NCI-H187 (cell line): ENCODE results near the gene PARD3B.

ENCODE experiments used
- DNase-seq, 2 experiments: peaks; one replicate each; lab custom pipeline; 2025; lab: John Stamatoyannopoulos, UW

PARD3B gene

GRCh38 chr2:205138735-205139134 lies 593.5 kb downstream of the PARD3B start:
- DNase-seq, result no peak

DNA sequence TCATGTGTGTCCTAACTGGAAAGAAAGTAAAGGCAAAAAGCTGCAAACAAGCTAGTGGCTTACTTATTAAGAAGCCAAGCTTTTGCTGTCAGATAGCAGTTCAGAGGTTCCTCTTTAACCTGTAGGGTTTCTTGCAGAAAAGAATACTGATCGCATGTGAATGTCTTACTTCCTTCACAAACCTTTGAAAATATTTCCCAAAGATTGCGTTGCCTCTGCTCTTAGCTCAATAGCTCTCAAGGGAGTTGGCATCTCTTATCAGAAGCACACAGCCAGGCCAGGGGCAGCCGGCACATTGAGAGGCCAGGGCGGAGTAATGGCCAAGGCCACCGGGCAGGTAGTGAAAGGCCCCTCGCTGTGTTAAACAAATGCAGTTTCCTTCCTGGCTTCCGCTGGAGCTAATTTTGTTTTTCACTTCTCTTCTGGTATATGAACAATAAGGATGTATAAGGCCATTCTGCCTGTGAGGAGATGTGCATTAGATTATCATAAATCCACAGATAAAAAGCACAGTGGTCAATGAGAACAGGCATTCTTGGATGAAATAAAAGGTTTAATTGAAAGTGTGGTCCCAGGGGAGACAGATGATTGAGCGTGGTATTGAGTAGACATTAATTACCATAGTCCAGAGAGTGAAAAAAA lies 594.7 kb downstream of the PARD3B start:
- no peak for DNase-seq

- DNase-seq, result no peak
These were observed 596.1 kb downstream of the PARD3B start for GRCh38 chr2:205141381-205141780.

- DNase-seq, result no peak
These were observed 600.6 kb downstream of the PARD3B start for GRCh38 chr2:205145888-205146287.

DNA sequence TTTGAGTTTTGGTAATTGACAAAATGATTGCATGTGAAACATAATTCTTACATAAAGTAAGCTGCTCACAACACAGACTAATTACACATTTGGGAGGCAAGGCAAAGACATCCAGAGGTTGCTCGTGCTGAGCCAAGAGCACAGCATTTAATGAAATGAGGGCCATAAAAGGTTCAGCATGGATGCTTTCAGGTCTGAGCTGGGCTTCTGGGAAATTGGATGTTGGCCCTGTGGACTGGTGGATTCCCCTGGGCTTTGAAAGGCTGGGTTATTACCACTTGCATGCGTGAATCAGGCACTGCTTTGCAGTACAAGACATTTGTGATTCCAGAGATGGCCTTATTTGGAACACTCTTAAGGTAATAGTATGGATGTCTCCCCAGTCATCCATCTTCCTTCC lies 603.5 kb downstream of the PARD3B start:
- peak in 1 of 2 experiments; percentile 11 for DNase-seq

GRCh38 chr2:205156457-205156856 lies 611.2 kb downstream of the PARD3B start:
- DNase-seq, result no peak

DNA sequence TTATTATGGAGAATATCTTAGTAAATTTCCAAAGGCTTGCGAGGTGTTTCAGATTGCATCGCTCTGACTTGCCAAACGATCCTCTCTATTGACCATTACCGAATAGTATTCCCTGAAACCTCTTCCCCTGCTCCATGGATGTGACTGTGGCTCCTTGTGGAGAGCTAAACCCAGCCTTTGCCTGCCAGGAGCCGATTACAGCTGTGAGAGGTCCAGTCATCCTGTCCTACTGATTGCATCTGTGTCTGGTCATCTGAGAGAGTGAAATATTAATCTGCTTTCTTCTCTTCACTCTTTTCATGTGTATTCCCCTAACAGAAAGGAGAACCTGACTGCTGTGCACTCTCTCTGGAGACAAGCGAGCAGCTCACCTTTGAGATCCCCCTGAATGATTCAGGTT lies 613.1 kb downstream of the PARD3B start:
- no peak for DNase-seq

- no peak for DNase-seq
These were observed 616.0 kb downstream of the PARD3B start for GRCh38 chr2:205161156-205161839.

DNA sequence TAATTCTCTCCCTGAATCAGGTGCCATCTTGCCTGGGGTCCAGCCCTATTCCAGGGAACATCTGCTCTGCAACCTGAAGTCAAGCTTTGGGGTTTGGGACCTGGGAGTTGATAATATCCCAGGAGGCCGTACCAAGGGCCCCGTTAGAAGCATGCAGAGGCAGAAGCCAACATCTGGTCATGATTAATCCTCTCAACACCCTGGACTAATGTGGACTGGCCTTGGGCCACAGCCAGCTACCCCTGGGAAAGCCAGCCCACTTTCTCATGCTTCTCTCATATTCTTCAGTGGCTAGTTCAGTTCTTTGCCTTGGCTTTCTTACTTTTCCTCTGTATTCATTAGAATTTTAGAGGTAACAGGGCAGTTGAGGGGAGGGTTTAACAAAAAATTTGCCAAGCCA lies 621.5 kb downstream of the PARD3B start:
- DNase-seq, result no peak

GRCh38 chr2:205169012-205169411 lies 623.7 kb downstream of the PARD3B start:
- DNase-seq, result no peak

- no peak for DNase-seq
These were observed 624.2 kb downstream of the PARD3B start for GRCh38 chr2:205169464-205169863.

DNA sequence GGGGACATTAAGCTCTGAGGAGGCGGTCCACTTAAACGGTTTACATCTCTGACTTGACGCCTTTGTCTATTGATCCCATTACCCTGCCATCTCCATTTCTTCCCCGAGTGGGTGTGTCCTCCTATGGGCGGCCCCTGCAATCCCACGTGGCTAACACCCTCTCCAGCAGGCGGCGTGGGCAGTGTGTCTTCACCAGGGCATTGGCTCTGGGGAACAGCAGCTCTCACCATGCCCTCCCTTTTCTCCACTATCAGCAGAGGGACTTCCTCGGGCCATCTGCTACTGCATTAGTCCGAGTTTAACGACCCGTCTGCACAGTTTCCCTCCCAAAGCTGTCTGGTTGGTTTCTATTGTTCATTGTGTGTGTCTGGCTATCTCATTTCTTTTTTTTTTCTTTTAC lies 625.1 kb downstream of the PARD3B start:
- DNase-seq, result no peak

- DNase-seq, result no peak
These were observed 626.1 kb downstream of the PARD3B start for GRCh38 chr2:205171261-205171940.

DNA sequence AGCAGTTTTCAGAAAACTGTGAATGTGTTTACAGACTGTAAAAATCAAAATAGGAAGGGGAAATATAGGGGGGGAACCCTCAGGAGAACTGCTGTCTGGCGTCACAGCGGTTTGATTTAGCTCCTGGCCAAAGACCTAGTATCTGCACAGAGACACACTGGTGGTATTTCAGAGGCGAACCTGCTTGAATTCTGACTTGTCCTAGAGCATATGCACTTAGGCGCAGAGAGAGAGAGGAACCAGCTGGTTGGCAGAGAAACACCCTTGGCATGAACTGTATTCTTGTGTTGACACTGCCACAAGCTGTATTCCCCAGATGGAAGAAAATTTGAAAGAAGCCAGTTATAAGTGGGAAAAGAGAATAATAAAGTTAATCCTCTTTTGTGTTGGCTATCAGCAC lies 630.6 kb downstream of the PARD3B start:
- DNase-seq, result no peak

GRCh38 chr2:205176546-205176945 lies 631.3 kb downstream of the PARD3B start:
- DNase-seq, result no peak

DNA sequence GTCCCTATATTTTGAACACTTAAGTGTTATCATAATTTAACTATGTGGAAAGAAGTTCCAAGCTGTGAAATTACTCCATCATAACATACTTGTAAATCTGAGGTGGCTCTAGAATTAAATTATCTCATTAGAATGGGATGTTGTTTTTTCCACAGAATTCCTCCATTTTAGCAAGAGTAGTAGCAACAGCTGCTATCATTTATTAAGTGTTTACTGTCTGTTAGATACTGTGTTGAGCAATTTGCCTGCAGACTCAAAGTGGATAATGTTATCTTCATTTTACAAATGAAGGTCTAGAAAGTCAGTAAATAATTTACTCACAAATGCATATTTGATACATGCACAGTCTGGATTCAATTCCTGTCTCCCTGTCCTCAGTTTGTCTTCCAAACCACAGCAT lies 632.3 kb downstream of the PARD3B start:
- no peak for DNase-seq

GRCh38 chr2:205180730-205181129 lies 635.5 kb downstream of the PARD3B start:
- no peak for DNase-seq

- DNase-seq, result no peak
These were observed 642.5 kb downstream of the PARD3B start for GRCh38 chr2:205187731-205188130.

DNA sequence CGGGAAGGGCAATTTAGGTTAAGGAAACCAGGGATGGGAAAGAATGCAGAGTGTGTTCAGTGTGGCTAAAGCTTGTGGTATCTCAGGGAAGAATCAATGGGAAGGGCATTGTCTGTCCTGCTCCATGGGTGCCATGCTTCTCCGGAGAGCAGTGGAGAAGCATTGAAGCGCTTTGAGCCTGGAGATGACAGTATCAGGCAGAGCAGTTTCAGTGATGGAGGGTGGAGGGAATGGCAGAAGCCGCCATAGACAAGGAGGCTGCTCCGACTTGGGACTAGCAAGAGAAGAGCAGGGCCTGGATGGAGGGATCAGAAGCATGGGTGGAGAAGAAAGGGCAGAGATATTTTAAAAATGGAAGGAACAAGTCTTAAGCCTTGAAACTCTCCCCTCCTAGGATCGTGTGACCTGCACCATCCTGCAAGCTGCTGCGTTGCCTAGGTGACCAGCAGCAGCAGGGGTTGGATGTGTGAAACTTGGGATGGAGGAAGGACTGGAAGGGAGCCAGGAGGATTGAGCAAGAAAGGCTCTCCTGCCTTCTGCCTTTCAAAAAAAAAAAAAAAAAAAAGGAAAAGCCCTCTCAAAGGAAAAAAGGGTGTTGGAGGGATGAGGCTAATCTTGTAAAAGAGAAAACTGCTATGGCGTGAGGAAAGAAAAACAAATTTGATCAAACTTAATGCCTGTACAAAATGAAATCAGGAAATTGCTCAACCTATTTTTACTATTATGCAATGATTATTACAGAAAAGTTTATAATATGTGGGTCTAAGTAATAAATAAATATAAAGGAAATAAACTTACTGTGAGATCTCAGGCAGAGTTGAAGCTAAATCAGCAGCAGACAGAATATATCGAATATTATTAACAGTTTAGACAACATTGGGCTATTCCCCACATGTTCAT lies 643.2 kb downstream of the PARD3B start:
- DNase-seq, result no peak

DNA sequence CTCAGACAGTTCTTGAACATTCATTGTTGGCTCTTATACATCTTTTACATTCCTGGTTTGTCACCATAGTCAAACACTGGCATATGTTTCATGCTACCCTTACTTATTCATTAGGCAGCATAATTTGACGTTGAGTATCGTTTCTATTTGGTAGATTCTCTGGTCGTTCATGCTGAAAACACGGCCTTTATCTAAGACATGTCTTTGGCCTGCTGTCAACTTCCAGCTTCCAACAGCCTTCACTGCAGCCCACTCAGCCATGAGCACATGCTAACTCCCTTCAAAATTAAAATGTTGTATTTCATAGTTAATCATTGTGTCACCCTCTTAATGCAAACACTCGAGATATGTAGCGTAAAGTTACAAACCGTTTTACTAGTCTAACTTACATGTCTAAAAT lies 644.0 kb downstream of the PARD3B start:
- DNase-seq, result no peak

DNA sequence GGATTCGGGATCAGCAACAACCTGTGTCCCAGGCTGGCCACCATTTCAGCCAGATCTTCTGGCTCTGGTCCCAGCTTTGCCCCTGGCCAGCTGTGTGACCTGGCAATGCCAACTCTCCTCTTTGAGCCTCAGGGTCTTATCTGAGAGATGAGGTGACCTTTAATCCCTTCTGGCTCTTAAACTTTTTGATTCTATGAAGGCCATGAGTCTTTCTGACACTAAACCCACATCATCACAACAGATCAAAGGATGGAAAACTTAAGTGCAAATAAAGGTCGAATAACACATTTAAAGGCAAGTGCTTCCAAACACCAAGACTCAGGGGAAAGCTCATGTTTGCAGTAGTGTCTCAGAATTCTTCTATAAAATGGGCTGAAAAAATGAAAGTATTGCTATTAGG lies 645.3 kb downstream of the PARD3B start:
- no peak for DNase-seq

DNA sequence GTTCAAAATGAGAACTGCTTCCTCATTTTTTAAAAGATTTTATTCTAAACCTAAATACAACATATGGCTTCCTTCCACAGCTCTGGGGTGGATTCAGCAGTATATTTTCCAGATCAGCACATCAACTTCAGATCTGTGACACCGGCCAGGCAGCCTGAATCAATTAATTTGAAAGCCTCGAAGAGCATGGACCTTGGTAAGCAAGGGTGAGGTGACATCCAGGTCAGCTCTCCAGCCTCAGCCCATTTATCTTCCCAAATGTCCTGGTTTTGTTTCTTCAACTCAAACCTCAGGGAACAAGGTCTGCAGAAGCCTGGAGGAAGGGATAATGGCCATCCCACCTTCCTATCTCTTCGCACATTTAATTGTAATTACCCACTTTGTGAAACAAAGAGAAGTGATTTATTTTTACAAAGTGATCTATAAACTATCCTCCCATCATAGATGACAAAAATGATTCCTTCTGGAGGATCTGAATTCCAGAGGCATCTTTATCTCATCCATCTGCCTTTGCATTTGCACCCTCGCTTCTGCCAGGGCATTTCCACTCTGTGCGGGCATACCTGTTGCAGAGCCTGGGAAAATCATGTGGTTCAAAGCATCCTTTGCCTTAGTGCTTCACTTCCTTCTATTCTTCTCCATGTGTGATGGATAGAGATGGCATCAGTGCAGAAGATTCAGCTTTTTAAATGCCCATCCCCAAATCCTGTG lies 648.0 kb downstream of the PARD3B start:
- DNase-seq, result no peak
